ENCODE results near the gene FBXW4. TPM values are rescaled to one million over a fixed set of nuclear protein-coding genes. Genes with fewer than 3 reads are reported as not detected.
A peak's percentile ranks its signal among the peaks of the same experiment; 100 is the strongest.

FBXW4 gene
- total RNA-seq, 1 donor from 2014 or later: 108 TPM

DNA sequence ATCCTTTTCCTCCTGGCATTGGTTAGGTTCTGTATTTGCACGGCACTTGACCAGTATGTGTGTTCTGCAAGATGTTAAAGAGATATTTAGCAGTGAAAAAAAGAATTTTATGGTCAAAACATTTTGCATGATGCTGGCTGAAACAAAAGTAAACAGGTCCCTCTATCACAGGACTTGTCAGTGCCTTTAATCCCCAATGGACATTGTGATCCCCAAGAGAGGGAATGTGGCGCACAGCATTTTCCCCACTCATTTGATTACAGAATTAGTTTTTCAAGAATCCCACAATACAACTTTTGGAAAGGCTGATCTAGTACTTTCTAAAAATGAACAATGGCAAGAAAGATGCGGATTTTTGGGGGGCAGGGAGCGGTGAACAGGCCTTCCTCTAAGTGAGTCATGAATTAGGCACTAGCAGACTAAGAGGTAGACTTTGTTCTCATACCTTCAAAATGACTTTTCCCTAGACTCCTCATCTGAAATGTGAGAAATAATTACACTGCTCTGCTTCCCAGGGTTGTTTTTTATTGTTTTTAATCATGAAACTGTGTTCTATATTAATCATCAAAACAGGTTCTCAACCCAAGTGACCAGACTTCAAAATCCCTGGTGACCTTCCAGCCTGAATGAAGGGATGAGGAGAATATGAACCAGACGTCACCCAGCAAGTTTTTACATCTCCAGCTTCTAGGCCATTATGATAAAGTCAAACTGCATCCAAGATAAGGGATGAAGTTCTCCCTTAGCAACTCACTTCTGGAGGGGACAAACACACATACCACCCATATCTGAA lies 8.6 kb downstream of the FBXW4 start:
- Histone ChIP-seq H3K4me3 (ENCODE audit: low read length in 3 of 3) (no peak overlapping the region), H3K9me3 (ENCODE audit: control insufficient read depth in 3 of 3, low read length in 3 of 3) (no peaks in the 10 kb centered on the region), H3K27ac (ENCODE audit: low read depth, low read length) (no peak overlapping the region), H3K4me1 (ENCODE audit: control insufficient read depth in 3 of 3, insufficient read depth in 3 of 3, low read length in 3 of 3) (peaks cover 18 to 27% (median 18%) of the 10 kb centered on the region in 3 donors), H3K36me3 (ENCODE audit: control insufficient read depth in 3 of 3, insufficient read depth in 3 of 3, low read length in 3 of 3) (no peaks in the 10 kb centered on the region), H3K9ac (ENCODE audit: low read depth in 1 of 3, low read length in 3 of 3) (no peak overlapping the region), H3K27me3 (ENCODE audit: control insufficient read depth in 3 of 3, insufficient read depth in 3 of 3, low read length in 3 of 3) (no peaks in the 10 kb centered on the region)

DNA sequence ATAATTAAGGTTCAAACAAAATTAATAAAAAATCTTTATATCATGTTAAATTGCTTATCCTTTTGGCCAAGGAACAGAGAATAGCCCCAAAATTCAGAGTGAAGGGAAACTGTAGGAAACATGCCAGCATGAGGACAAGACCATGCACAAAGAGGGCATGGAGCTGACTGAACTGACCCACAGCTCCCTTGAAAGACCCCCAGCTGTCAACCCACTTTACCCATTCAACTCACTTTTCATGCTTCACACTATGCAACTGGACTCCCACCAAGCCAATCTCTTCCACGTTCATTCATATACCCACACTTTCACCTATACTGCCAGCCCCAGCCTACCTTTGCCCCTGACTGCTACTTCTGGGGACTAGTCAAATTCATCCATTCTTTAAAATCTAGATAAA lies 10.2 kb downstream of the FBXW4 start:
- Histone ChIP-seq H3K27me3 (ENCODE audit: control insufficient read depth in 3 of 3, insufficient read depth in 3 of 3, low read length in 3 of 3) (no peaks in the 10 kb centered on the region), H3K27ac (ENCODE audit: low read depth, low read length) (no peak overlapping the region), H3K36me3 (ENCODE audit: control insufficient read depth in 3 of 3, insufficient read depth in 3 of 3, low read length in 3 of 3) (no peaks in the 10 kb centered on the region), H3K9ac (ENCODE audit: low read depth in 1 of 3, low read length in 3 of 3) (no peak overlapping the region), H3K4me1 (ENCODE audit: control insufficient read depth in 3 of 3, insufficient read depth in 3 of 3, low read length in 3 of 3) (peaks cover 13 to 16% (median 14%) of the 10 kb centered on the region in 3 donors), H3K9me3 (ENCODE audit: control insufficient read depth in 3 of 3, low read length in 3 of 3) (no peaks in the 10 kb centered on the region), H3K4me3 (ENCODE audit: low read length in 3 of 3) (no peak overlapping the region)

DNA sequence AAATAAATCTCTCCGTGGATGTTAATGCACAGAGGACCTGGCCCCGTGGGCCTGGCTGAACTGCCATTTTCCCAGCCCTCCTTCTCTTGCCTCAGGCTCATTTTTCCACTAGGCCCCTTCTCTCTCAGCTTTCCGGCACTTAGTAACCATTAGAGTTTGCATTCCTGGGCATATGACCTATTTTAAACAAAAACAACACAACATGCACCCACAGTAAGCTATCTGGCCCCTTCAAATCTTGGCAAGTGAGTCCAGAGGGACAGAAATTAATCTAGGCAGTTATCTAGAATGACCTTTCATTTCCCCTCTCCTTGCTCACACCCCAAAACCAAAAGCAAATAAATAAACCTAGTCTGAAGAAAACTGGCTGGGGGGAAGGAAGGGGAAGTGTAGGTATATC lies 11.7 kb downstream of the FBXW4 start:
- H3K9ac ChIP-seq (ENCODE audit: low read depth in 1 of 3, low read length in 3 of 3): no peak overlapping the region
- no peak overlapping the region for H3K27ac ChIP-seq (ENCODE audit: low read depth, low read length)
- H3K27me3 ChIP-seq (ENCODE audit: control insufficient read depth in 3 of 3, insufficient read depth in 3 of 3, low read length in 3 of 3): no peaks in the 10 kb centered on the region
- H3K36me3 ChIP-seq (ENCODE audit: control insufficient read depth in 3 of 3, insufficient read depth in 3 of 3, low read length in 3 of 3): no peaks in the 10 kb centered on the region
- H3K9me3 ChIP-seq (ENCODE audit: control insufficient read depth in 3 of 3, low read length in 3 of 3): no peaks in the 10 kb centered on the region
- H3K4me3 ChIP-seq (ENCODE audit: low read length in 3 of 3): no peak overlapping the region
- H3K4me1 ChIP-seq (ENCODE audit: control insufficient read depth in 3 of 3, insufficient read depth in 3 of 3, low read length in 3 of 3): peaks cover 11 to 20% (median 15%) of the 10 kb centered on the region in 3 donors

DNA sequence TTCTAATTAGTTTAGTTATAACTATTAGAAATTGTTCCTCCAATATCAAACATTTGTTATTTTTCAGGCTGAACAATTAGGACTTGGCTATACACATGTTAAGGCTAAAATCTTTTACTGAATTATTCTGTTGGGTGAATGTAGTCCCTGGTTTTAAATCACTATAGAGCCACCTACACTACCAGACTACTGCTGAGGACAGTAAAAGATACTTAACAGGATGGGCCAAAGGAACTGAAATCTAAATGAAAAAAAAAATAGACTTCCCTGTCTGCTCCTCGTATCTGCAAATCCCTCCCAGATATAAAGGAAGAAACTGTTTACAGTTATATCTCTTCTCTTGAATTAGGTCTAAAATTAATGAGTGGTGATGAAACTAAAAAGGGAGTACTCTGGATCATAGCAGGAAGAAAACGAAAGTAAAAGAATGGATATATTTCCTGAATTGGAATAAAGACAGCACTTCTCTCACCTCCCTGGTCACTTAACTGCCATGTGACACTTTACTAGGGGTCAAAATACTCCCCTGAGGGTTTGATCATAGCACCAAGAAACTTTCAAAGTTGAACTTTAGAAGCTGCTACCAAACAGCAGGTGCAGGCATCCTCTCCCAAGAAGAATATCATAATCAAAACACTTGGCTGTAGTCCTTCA lies 12.7 kb downstream of the FBXW4 start:
- Histone ChIP-seq H3K27me3 (ENCODE audit: control insufficient read depth in 3 of 3, insufficient read depth in 3 of 3, low read length in 3 of 3) (no peaks in the 10 kb centered on the region), H3K27ac (ENCODE audit: low read depth, low read length) (no peak overlapping the region), H3K36me3 (ENCODE audit: control insufficient read depth in 3 of 3, insufficient read depth in 3 of 3, low read length in 3 of 3) (no peaks in the 10 kb centered on the region), H3K4me1 (ENCODE audit: control insufficient read depth in 3 of 3, insufficient read depth in 3 of 3, low read length in 3 of 3) (peaks cover 7 to 13% (median 9%) of the 10 kb centered on the region in 3 donors), H3K4me3 (ENCODE audit: low read length in 3 of 3) (peak overlapping the region in 1 of 3 donors; percentile 46), H3K9ac (ENCODE audit: low read depth in 1 of 3, low read length in 3 of 3) (peak overlapping the region in 2 of 3 donors; percentile 24 to 47), H3K9me3 (ENCODE audit: control insufficient read depth in 3 of 3, low read length in 3 of 3) (no peaks in the 10 kb centered on the region)

DNA sequence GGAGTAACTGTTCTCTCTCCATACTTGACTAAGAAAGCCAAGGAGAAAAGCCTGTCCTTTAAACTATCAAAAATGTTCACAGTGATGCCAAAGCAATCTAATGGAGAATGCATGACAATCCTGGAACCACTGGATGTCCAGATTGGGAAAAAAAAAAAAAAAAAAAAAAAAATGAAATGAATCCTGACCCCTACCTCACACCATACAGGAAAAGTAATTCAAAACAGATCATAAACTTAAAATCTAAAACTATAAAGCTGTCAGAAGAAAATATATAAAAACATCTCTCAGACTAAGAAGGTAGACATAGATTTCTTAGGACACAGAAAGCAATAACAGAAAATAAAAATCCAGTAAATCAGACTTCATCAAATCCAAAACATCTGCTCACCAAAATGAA lies 18.4 kb downstream of the FBXW4 start:
- H3K36me3 ChIP-seq (ENCODE audit: control insufficient read depth in 3 of 3, insufficient read depth in 3 of 3, low read length in 3 of 3): peaks cover 4 to 20% (median 14%) of the 10 kb centered on the region in 3 donors
- H3K4me1 ChIP-seq (ENCODE audit: control insufficient read depth in 3 of 3, insufficient read depth in 3 of 3, low read length in 3 of 3): peaks cover 5 to 17% (median 10%) of the 10 kb centered on the region in 3 donors
- no peaks in the 10 kb centered on the region for H3K9me3 ChIP-seq (ENCODE audit: control insufficient read depth in 3 of 3, low read length in 3 of 3)
- H3K27me3 ChIP-seq (ENCODE audit: control insufficient read depth in 3 of 3, insufficient read depth in 3 of 3, low read length in 3 of 3): no peaks in the 10 kb centered on the region
- no peak overlapping the region for H3K4me3 ChIP-seq (ENCODE audit: low read length in 3 of 3)
- no peak overlapping the region for H3K9ac ChIP-seq (ENCODE audit: low read depth in 1 of 3, low read length in 3 of 3)
- no peak overlapping the region for H3K27ac ChIP-seq (ENCODE audit: low read depth, low read length)

DNA sequence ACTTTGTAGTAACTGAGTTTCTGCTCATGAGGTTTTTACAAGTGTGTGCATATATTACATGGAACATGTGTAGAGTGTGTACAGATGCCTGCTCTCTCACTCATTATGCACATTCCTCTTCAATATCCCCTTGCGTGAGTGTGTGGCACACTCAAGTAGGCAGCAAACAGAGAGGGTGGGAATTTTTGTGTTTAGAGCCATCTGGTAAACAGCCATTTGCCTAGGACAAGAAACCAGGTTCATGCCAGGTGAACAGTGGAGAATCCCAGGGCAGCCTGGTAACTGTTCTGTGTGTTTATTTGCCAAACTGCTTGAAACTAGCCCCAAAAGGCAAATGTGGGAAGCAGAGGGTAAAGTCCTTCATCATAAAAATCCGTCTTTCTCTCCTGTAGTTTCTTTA lies 19.9 kb downstream of the FBXW4 start:
- Histone ChIP-seq H3K9ac (ENCODE audit: low read depth in 1 of 3, low read length in 3 of 3) (no peak overlapping the region), H3K27ac (ENCODE audit: low read depth, low read length) (no peak overlapping the region), H3K9me3 (ENCODE audit: control insufficient read depth in 3 of 3, low read length in 3 of 3) (no peaks in the 10 kb centered on the region), H3K4me1 (ENCODE audit: control insufficient read depth in 3 of 3, insufficient read depth in 3 of 3, low read length in 3 of 3) (peaks cover 5 to 17% (median 10%) of the 10 kb centered on the region in 3 donors), H3K27me3 (ENCODE audit: control insufficient read depth in 3 of 3, insufficient read depth in 3 of 3, low read length in 3 of 3) (no peaks in the 10 kb centered on the region), H3K36me3 (ENCODE audit: control insufficient read depth in 3 of 3, insufficient read depth in 3 of 3, low read length in 3 of 3) (peaks cover 7 to 31% (median 26%) of the 10 kb centered on the region in 3 donors), H3K4me3 (ENCODE audit: low read length in 3 of 3) (no peak overlapping the region)

DNA sequence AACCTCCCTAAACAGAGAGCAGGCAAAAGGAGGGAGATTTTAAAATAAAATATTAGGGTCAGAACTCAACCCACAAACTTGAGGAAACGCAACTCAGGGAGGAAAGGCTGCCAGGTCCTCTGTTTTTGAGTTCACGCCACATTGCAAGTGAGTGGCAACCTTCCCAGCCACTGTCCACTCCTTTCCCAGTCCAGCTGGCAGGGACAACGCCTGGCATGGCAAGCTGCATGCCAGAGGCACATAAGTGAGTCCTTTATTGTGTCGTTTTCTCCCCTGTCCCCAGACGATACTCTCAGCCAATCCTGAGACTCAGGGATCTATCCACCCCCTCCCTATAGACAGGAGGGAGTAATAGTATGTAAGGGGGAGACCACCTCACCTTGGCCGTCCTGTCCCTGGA lies 22.4 kb downstream of the FBXW4 start:
- H3K4me1 ChIP-seq (ENCODE audit: control insufficient read depth in 3 of 3, insufficient read depth in 3 of 3, low read length in 3 of 3): peaks cover 5 to 14% (median 8%) of the 10 kb centered on the region in 3 donors
- no peak overlapping the region for H3K27ac ChIP-seq (ENCODE audit: low read depth, low read length)
- H3K27me3 ChIP-seq (ENCODE audit: control insufficient read depth in 3 of 3, insufficient read depth in 3 of 3, low read length in 3 of 3): no peaks in the 10 kb centered on the region
- H3K4me3 ChIP-seq (ENCODE audit: low read length in 3 of 3): no peak overlapping the region
- no peaks in the 10 kb centered on the region for H3K9me3 ChIP-seq (ENCODE audit: control insufficient read depth in 3 of 3, low read length in 3 of 3)
- H3K36me3 ChIP-seq (ENCODE audit: control insufficient read depth in 3 of 3, insufficient read depth in 3 of 3, low read length in 3 of 3): peaks cover 16 to 47% (median 41%) of the 10 kb centered on the region in 3 donors
- H3K9ac ChIP-seq (ENCODE audit: low read depth in 1 of 3, low read length in 3 of 3): no peak overlapping the region

DNA sequence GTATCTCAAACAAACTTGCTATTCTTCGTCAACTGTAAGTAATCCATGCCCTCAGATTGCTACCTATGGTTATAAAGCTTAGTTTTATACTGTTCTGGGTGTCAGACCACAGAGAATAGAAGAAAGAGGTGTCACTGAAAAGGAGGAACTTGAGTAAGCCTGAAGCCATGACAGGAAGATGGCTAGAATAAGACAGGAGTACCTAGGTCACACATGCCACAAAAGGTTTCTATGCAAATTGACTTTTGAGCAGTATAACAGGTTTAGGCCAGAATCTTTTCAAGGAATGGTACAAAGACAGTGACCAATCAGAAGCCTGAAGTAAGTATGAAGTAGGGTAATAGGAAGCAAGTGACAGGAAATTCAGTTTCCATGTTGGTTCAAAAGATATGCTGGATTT lies 23.5 kb downstream of the FBXW4 start:
- Histone ChIP-seq H3K27me3 (ENCODE audit: control insufficient read depth in 3 of 3, insufficient read depth in 3 of 3, low read length in 3 of 3) (no peaks in the 10 kb centered on the region), H3K27ac (ENCODE audit: low read depth, low read length) (no peak overlapping the region), H3K9me3 (ENCODE audit: control insufficient read depth in 3 of 3, low read length in 3 of 3) (no peaks in the 10 kb centered on the region), H3K9ac (ENCODE audit: low read depth in 1 of 3, low read length in 3 of 3) (no peak overlapping the region), H3K4me3 (ENCODE audit: low read length in 3 of 3) (no peak overlapping the region), H3K36me3 (ENCODE audit: control insufficient read depth in 3 of 3, insufficient read depth in 3 of 3, low read length in 3 of 3) (peaks cover 16 to 50% (median 45%) of the 10 kb centered on the region in 3 donors), H3K4me1 (ENCODE audit: control insufficient read depth in 3 of 3, insufficient read depth in 3 of 3, low read length in 3 of 3) (peaks cover 5 to 14% (median 8%) of the 10 kb centered on the region in 3 donors)

DNA sequence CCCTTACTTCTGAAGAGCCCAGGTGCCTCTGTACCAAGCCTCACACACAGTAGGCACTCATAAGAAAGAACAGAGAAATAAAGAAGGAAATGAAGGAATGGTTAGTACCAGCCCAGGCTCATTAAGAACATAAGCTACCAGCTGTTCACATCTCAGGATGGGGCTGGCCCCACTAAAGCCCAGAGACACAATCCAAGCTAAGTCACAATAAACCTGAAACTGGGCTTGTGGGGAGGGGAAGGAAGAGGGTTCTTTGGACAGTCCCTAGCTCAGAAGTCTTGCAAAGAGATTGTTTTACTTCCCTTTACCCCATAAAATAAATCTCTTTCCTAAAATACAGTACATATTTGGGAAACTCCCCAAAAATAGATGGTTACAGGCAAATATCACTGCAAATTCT lies 24.3 kb downstream of the FBXW4 start:
- H3K27me3 ChIP-seq (ENCODE audit: control insufficient read depth in 3 of 3, insufficient read depth in 3 of 3, low read length in 3 of 3): no peaks in the 10 kb centered on the region
- H3K9ac ChIP-seq (ENCODE audit: low read depth in 1 of 3, low read length in 3 of 3): no peak overlapping the region
- H3K4me1 ChIP-seq (ENCODE audit: control insufficient read depth in 3 of 3, insufficient read depth in 3 of 3, low read length in 3 of 3): peaks cover 5 to 14% (median 8%) of the 10 kb centered on the region in 3 donors
- no peaks in the 10 kb centered on the region for H3K9me3 ChIP-seq (ENCODE audit: control insufficient read depth in 3 of 3, low read length in 3 of 3)
- no peak overlapping the region for H3K27ac ChIP-seq (ENCODE audit: low read depth, low read length)
- H3K36me3 ChIP-seq (ENCODE audit: control insufficient read depth in 3 of 3, insufficient read depth in 3 of 3, low read length in 3 of 3): peaks cover 20 to 57% (median 53%) of the 10 kb centered on the region in 3 donors
- H3K4me3 ChIP-seq (ENCODE audit: low read length in 3 of 3): no peak overlapping the region

DNA sequence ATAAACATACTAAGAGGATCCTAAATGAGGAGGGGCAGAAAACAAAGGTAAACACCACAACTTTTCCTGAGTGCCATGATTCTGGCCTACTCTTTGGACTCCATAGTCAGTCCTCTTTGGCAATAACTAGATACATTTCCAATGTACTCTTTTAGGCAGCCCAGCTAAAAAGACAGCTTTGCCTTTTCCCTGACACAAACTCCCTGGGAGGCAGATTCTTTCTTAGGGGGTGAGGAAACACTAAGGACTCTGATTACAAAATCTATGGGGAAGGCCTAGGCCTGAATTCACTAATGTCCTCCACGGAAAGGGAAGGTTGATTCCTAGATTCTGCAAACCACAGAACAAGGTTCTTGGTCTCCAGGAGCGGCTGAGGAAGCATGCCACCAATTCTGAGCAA lies 25.8 kb downstream of the FBXW4 start:
- H3K9me3 ChIP-seq (ENCODE audit: control insufficient read depth in 3 of 3, low read length in 3 of 3): no peaks in the 10 kb centered on the region

More for the DNA sequence above, 25.8 kb downstream of the FBXW4 start:
- Histone ChIP-seq H3K27me3 (ENCODE audit: control insufficient read depth in 3 of 3, insufficient read depth in 3 of 3, low read length in 3 of 3) (no peaks in the 10 kb centered on the region), H3K4me1 (ENCODE audit: control insufficient read depth in 3 of 3, insufficient read depth in 3 of 3, low read length in 3 of 3) (peaks cover 5 to 14% (median 8%) of the 10 kb centered on the region in 3 donors), H3K4me3 (ENCODE audit: low read length in 3 of 3) (no peak overlapping the region), H3K36me3 (ENCODE audit: control insufficient read depth in 3 of 3, insufficient read depth in 3 of 3, low read length in 3 of 3) (peaks cover 20 to 58% (median 55%) of the 10 kb centered on the region in 3 donors), H3K27ac (ENCODE audit: low read depth, low read length) (no peak overlapping the region), H3K9ac (ENCODE audit: low read depth in 1 of 3, low read length in 3 of 3) (no peak overlapping the region)

Measured in skeletal muscle tissue (tissue), 4 donors.